ENCODE measurements around the gene CYP2D6. TPM values are rescaled to one million over a fixed set of nuclear protein-coding genes. Genes with fewer than 3 reads are reported as not detected.
"Not testable (repeated sequence)": the region's sequence is repeated elsewhere in the genome, so short reads cannot be mapped to it uniquely, and the experiment has no call there.

CYP2D6 gene
- total RNA-seq, 4 donors from 2014 or later, result 1.2 to 9.7 (median 3.3) TPM

- intact Hi-C loops (cut with DNase I; ENCODE audit: low total_unique reads), result no loop called here
- Histone ChIP-seq H3K4me1 (no peaks in the 10 kb centered on the region), H3K9me3 (no peaks in the 10 kb centered on the region), H3K4me3 (no peak overlapping the region), H3K36me3 (no peaks in the 10 kb centered on the region), H3K27ac (no peak overlapping the region), H3K27me3 (no peaks in the 10 kb centered on the region)
- TF ChIP-seq POLR2AphosphoS5 (IDR thresholded peaks at IDR 0.05) (no peak), CTCF (IDR thresholded peaks at IDR 0.05) (no peak), POLR2A (IDR thresholded peaks at IDR 0.05) (no peak), EP300 (IDR thresholded peaks at IDR 0.05; ENCODE audit: low read depth) (no peak)
- DNase-seq, result no peak
- in situ Hi-C loops (cut with MboI; ENCODE audit: low pct_ligation_motif_present in 1 of 4, low pct_unique_long_range_greater_than_20kb in 1 of 4, low sequenced_read_pairs in 3 of 4), result no loop called here
- WGBS, 2 donors (ENCODE audit: low coverage in 1 of 2), result 63 to 80% methylated on average over 1 to 5 of the region's 6 CpGs
Observed at GRCh38 chr22:42145175-42145574, 14.6 kb upstream of the CYP2D6 start.

GRCh38 chr22:42143859-42144822 is 13.5 kb upstream of the CYP2D6 start:
- DNase-seq; H3K9me3 ChIP-seq; H3K4me3 ChIP-seq; intact Hi-C loops (cut with DNase I; ENCODE audit: low total_unique reads); H3K27ac ChIP-seq; in situ Hi-C loops (cut with MboI; ENCODE audit: low pct_ligation_motif_present in 1 of 4, low pct_unique_long_range_greater_than_20kb in 1 of 4, low sequenced_read_pairs in 3 of 4); H3K36me3 ChIP-seq; H3K27me3 ChIP-seq; H3K4me1 ChIP-seq: not testable (repeated sequence)
- WGBS, 2 donors (ENCODE audit: low coverage in 1 of 2), result 90% methylated on average over 14 of the region's 20 CpGs; no CpG with 5 or more reads in 1 of the 2 donors

GRCh38 chr22:42142771-42143461 is 12.3 kb upstream of the CYP2D6 start:
- in situ Hi-C loops (cut with MboI; ENCODE audit: low pct_ligation_motif_present in 1 of 4, low pct_unique_long_range_greater_than_20kb in 1 of 4, low sequenced_read_pairs in 3 of 4) (no loop called here), intact Hi-C loops (cut with DNase I; ENCODE audit: low total_unique reads) (no loop called here)
- Histone ChIP-seq H3K36me3 (no peaks in the 10 kb centered on the region), H3K27ac (no peak overlapping the region), H3K4me1 (no peaks in the 10 kb centered on the region), H3K9me3 (no peaks in the 10 kb centered on the region), H3K4me3 (no peak overlapping the region), H3K27me3 (no peaks in the 10 kb centered on the region)
- TF ChIP-seq POLR2AphosphoS5 (IDR thresholded peaks at IDR 0.05) (no peak), POLR2A (IDR thresholded peaks at IDR 0.05) (no peak), EP300 (IDR thresholded peaks at IDR 0.05; ENCODE audit: low read depth) (no peak), CTCF (IDR thresholded peaks at IDR 0.05) (no peak)
- no peak for DNase-seq
- 87 to 94% methylated on average over 4 to 54 of the region's 54 CpGs for WGBS, 2 donors (ENCODE audit: low coverage in 1 of 2)

- H3K9me3 ChIP-seq; H3K4me3 ChIP-seq; H3K36me3 ChIP-seq; intact Hi-C loops (cut with DNase I; ENCODE audit: low total_unique reads); H3K27me3 ChIP-seq; DNase-seq; in situ Hi-C loops (cut with MboI; ENCODE audit: low pct_ligation_motif_present in 1 of 4, low pct_unique_long_range_greater_than_20kb in 1 of 4, low sequenced_read_pairs in 3 of 4); H3K4me1 ChIP-seq; H3K27ac ChIP-seq: not testable (repeated sequence)
- WGBS, 2 donors (ENCODE audit: low coverage in 1 of 2), result 90 to 97% methylated on average over 6 to 24 of the region's 24 CpGs
Observed at GRCh38 chr22:42141307-42142057, 10.9 kb upstream of the CYP2D6 start.

GRCh38 chr22:42140153-42140552 is 9.5 kb upstream of the CYP2D6 start:
- H3K9me3 ChIP-seq; H3K27me3 ChIP-seq; intact Hi-C loops (cut with DNase I; ENCODE audit: low total_unique reads); H3K4me1 ChIP-seq; H3K4me3 ChIP-seq; in situ Hi-C loops (cut with MboI; ENCODE audit: low pct_ligation_motif_present in 1 of 4, low pct_unique_long_range_greater_than_20kb in 1 of 4, low sequenced_read_pairs in 3 of 4); H3K36me3 ChIP-seq; H3K27ac ChIP-seq; DNase-seq: not testable (repeated sequence)
- 90% methylated on average over 15 of the region's 17 CpGs; no CpG with 5 or more reads in 1 of the 2 donors for WGBS, 2 donors (ENCODE audit: low coverage in 1 of 2)

- H3K27ac ChIP-seq; H3K36me3 ChIP-seq; intact Hi-C loops (cut with DNase I; ENCODE audit: low total_unique reads); in situ Hi-C loops (cut with MboI; ENCODE audit: low pct_ligation_motif_present in 1 of 4, low pct_unique_long_range_greater_than_20kb in 1 of 4, low sequenced_read_pairs in 3 of 4); H3K27me3 ChIP-seq; DNase-seq; H3K4me1 ChIP-seq; H3K4me3 ChIP-seq; H3K9me3 ChIP-seq: not testable (repeated sequence)
- 83% methylated on average over 7 of the region's 7 CpGs; no CpG with 5 or more reads in 1 of the 2 donors for WGBS, 2 donors (ENCODE audit: low coverage in 1 of 2)
Observed at GRCh38 chr22:42139508-42139907, 8.9 kb upstream of the CYP2D6 start.

Measured in transverse colon (tissue), 4 donors.